Left hindlimb (tissue), 1 donor: ENCODE results near the gene MYO5C.

Experiments used
- DNase-seq: peaks from one replicate; pipeline ENCODE4 v3.0.0-alpha.2; 2018

Gene MYO5C, protein sequence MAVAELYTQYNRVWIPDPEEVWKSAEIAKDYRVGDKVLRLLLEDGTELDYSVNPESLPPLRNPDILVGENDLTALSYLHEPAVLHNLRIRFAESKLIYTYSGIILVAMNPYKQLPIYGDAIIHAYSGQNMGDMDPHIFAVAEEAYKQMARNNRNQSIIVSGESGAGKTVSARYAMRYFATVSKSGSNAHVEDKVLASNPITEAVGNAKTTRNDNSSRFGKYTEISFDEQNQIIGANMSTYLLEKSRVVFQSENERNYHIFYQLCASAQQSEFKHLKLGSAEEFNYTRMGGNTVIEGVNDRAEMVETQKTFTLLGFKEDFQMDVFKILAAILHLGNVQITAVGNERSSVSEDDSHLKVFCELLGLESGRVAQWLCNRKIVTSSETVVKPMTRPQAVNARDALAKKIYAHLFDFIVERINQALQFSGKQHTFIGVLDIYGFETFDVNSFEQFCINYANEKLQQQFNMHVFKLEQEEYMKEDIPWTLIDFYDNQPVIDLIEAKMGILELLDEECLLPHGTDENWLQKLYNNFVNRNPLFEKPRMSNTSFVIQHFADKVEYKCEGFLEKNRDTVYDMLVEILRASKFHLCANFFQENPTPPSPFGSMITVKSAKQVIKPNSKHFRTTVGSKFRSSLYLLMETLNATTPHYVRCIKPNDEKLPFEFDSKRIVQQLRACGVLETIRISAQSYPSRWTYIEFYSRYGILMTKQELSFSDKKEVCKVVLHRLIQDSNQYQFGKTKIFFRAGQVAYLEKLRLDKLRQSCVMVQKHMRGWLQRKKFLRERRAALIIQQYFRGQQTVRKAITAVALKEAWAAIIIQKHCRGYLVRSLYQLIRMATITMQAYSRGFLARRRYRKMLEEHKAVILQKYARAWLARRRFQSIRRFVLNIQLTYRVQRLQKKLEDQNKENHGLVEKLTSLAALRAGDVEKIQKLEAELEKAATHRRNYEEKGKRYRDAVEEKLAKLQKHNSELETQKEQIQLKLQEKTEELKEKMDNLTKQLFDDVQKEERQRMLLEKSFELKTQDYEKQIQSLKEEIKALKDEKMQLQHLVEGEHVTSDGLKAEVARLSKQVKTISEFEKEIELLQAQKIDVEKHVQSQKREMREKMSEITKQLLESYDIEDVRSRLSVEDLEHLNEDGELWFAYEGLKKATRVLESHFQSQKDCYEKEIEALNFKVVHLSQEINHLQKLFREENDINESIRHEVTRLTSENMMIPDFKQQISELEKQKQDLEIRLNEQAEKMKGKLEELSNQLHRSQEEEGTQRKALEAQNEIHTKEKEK (N-terminal part only)

DNA sequence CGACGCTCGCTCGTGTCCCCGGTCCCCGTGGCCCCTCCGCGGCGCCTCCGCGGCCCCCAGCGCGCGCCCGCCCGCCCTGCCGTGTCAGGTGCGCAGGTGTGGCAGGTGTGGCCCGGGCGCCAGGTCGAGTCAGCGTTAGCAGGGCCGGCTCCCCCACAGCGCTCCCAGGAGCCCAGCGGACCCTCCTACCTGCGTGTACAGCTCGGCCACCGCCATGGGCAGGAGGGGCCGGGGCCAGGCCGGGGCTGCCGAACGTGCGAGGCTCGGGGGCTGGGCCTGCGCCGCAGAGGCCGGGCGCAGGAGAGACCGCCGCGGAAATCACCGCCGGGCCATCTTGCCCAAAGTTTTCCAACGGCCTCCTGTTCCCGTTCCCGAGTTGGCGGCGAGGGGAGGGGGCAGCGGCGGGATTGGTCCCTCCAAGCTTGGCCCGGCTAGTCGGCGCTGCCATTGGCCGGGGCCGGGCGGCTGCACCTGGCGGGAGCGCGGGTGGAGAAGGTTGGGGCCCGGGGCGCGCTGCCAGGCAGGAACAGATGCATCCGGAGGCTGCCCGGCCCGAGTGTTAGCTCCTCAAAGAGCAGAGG lies at the start of gene MYO5C:
TSS of gene MYO5C (minus strand) at position 384 of the 581 bp plus-strand sequence. CDS start at position 216, 168 bp downstream.
- DNase-seq: peak; percentile 85

DNA sequence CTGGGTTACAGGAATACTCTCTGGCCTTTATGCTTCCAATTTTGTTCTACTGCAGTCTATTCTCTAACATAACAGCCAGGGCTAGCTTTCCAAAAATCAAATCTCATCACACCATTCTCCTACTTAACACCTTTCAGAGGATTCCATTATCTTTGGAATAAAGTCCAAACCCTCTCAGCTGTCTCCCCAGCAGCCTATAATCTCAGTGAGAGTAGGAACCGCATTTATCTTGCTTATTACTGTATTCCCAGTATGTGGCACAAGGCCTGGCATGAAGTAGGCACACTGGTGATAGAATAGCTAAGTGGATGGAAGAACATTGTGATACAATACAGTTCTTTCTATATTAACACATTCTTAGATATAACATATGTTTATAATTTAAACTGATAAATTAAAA lies 49.0 kb upstream of the MYO5C start:
- DNase-seq: no peak

DNA sequence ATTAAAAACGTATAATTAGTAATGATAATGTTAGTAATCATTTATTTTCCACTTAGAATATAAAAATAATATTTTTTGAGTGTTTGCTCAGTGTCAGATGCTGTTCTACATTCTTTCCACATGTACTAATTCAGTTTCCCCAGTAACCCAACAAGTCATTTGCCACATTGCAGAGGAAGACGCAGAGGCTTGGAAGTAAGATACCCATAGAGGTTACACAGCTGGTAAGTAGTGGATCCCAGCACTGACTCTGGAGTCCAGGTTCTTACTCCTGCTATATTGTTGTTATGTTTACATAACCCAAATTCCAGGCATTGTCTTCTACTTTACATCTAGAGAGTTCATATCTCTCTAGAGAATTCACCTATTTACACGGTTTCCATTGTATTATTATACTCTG lies 48.2 kb upstream of the MYO5C start:
- DNase-seq: no peak

DNA sequence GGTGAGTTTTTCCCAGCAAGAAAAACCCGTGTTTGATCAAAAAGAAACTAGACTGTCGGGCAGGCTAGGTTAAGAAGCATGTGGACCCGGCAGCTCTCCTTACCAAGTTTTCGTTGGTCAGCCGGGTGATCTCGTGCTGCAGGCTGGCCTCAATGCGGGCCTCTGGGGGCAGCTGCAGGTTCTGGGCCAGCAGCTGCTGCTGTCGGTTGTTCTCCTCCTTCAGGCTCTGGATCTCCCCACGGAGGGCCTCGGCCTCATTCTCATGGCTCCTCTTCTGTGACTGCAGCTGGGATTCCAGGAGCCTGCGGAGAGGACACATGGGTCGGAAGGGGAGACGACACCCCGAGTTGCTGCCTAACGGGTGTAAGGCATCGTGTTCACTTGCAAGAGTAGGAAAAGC lies 44.5 kb upstream of the MYO5C start:
- DNase-seq: no peak

DNA sequence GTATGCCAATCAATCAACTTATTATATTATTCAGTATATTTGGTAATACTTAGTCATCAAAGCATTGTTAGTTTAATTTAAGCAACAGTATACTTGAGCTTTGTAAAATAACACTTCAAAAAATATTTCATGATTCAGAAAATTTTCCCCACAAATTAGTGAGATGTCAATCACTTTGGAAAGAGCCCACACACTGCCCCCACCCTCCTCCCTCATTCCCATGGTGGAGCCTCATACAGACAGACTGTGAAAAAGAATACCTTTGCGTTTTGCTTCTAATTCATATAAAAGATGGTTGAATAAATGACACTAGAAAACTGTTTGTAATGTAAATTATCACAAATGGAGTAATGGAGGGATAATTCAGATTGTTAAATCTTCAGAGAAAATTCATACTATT lies 43.3 kb upstream of the MYO5C start:
- DNase-seq: no peak

DNA sequence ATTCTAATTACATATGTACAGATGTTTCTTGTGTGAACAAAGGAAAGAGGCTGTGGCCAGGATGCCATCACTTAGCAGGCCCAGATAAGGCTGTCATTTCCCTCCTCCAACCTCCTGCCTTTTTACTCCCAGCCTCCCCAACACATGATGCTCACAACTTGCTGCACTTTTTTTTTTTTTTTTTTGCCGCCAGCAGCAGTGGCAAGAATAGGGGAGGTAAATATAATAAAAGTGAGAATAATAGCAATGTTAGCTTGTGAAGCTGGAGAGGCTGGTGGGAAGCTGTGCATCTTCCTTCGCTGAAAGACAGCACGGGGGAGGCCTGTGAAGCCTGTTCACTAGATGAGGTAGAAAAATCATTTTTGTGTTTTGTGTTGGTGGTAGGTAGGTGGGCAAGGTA lies 42.5 kb upstream of the MYO5C start:
- DNase-seq: no peak

DNA sequence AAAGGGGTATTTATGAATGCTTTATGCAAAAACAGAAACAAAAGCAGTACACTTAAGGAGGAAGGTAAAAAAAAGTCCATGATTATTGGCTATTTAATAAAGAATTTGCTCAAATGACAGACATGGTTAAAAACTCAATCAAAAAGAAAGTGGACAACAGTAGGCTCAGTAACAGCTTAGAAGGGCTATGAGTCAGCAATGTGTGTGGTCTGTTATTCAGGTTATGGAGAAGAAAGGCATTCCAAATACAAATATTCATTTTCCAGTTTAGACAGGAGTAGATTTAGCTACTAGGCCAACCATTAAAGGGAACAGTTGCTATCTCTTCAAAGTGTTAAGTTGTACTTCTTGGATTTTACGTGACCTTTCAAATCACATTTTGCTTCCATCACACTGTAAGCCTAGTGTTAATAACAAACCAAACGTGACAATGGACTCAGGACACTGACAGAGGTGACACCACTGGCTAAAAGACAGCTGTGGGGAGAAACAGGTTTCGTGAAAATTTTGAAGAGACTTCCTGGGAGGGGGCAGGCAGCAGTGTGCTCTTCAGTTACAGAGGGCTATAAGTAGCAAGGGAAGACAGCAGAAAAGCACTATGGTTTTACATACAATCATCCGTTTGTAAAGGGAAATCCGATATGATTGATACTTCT lies 41.7 kb upstream of the MYO5C start:
- no peak for DNase-seq

DNA sequence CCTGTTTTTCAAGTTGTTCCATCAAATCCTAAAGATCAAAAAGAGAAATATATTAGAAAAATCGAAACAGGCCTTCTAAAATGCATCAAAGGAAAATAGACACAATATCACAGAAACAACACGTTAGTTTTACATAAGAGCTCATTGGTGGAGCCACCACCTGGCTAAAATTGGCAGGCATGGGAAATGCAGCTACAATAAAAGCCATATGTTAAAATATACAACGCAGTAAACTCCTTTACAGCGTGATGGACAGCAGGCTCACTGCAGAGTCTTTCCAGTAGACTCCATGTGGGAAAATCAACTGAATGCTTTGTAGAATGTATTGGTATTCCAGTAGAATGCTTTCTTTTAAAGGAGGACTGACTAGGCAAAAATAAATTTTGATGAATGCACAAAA lies 40.9 kb upstream of the MYO5C start:
- no peak for DNase-seq

DNA sequence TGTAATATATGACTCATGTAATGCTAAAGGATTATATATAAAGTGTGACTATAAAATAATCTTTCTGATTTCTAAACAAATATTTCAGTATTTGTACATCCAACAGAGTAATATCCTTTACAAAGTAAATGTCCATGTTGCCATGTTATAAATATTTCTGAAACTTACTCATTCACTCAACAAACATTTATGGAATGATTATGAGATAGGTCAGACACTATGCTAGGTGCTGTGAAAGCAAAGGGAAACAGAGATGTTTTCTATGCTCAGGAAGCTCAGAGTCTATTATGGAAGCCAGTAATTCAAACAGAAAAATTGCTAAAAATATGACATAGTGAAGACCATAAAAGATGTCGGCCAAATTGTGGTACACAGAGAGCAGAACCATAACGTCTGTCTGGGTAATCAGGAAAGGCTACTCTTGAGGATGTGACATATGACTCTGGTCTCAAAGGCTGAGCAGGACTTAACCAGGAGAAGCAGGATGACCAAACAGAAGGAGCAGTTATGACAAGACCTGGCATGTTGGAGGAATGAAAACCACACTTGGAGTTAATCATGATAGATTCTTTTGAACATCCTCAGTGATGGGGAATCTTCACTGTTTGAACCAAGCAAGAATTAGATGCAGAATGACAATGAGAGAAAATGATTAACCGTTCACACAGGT lies 39.0 kb upstream of the MYO5C start:
- no peak for DNase-seq

DNA sequence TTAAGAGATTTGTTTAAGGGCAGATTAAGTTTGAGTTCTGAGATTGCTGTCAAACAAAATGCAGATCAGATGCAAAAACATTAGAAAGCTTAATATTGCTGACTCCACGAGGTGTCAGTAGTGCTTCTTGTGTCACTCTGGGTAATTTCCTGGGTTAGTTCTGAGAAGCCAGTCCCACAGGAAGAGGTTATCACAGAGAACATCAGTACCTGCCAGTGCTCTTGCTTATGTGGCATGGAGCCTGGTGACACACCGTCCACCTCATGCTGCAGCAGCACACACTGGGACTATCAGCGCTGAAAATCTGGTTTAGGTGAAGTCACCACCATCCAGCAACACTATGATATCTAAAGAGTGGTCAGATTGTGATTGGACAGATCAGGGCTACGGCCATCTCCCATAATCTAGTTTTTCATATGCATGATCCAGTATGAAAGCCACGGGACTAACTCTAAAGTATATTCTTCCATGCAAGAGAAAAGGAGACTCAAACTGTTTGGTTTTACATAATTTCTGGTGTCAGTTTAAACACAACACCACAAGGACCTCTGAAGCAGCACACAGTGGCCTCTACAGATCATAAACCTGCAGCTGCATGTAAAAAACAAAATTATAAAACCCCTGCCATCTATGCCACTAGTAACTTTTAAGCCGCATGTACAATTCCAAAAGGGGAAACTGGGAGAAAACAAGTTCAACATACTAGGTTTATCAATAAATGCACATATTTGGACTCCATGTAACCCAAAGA lies 36.1 kb upstream of the MYO5C start:
- no peak for DNase-seq

DNA sequence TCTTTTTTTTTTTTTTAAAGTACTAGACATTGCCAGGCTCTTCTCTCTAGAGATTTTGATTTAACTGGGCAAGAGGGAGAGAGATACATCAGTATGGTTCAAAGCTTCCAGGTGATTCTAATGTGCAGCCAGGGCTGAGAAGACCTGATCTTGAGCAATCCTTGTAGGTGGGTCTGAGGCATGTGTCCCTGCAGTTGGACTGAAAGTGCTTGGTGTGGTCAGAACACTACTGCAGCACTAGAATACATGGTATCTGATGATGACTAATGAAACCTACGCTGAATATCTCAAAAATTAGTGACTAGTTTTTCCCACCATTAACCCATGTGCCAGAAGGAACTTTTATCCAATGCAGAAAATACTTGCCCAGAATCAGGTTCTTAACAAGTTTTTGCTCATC lies 34.4 kb upstream of the MYO5C start:
- DNase-seq: no peak

DNA sequence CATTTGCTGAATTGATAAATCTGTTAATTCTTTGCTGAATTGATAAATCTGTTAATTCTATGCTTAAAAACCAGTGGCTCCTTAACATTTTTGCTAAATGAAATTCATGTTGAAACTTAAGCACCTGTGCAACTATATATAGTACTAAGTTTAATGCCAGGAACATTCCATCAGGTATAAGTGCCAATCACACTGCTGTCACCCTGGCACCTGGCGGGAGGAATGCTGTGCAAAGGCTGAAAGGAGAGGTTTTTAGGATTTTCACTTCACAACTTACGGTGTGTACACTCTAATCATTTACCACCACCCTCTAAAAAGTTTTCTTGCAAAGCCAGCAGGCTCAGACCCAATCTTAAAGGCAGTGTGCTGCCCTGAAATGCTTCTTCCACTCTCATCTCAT lies 33.5 kb upstream of the MYO5C start:
- DNase-seq: no peak

DNA sequence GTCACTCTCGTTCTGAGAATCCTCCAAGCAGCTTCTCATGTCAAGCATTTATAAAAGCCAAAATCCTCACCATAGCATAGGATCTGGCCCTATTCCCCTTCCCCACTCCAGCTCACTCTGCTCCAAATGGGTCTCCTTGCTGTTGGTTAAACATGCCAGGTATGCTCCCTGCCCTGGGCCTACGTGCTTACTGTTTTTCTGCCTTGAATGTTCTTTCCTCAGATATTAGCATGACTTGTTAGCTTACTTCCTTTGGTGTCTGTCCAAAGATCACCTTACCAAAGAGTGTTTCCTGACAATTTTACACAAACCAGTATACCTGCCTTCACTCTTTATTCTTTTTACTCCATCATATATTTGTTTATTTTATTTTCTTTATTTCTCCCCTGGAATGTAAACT lies 33.1 kb upstream of the MYO5C start:
- no peak for DNase-seq

DNA sequence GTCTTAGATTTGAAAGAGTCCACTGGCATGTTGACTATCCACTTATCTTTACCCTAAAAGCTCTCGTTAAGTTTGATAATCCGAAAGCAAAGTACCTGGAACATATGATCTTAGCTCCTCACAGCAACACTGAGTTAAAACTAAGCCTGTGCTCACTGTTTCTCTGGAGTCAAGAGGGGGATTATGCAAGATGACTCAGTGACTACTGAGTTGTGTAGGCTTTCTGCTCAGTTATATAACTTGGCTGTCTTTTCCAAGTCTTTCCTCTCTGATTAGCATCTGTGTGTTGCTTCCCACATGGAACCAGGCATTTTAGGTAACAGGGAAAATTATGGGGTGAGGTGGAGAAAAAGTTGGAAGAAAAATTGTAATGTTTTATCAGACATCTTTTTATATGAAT lies 31.2 kb upstream of the MYO5C start:
- no peak for DNase-seq

DNA sequence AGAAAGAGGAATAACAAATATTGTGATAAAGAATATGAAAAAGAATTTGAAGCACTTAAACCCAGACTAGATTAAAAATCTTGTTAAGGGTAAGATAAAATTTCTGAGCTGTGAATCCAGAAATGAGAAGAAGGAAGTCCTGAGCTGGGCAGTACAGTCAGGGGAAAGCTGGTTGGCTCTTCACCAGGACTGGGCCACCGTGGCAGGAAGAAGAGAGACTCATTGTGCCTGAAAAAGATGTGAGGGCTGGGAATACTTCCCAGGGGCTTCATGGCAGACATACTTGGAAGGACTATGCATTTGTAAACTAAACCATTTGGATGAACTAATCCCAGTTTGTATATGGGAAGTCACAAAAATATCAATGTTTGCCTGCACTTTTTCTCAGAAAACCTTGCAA lies 28.5 kb upstream of the MYO5C start:
- no peak for DNase-seq

DNA sequence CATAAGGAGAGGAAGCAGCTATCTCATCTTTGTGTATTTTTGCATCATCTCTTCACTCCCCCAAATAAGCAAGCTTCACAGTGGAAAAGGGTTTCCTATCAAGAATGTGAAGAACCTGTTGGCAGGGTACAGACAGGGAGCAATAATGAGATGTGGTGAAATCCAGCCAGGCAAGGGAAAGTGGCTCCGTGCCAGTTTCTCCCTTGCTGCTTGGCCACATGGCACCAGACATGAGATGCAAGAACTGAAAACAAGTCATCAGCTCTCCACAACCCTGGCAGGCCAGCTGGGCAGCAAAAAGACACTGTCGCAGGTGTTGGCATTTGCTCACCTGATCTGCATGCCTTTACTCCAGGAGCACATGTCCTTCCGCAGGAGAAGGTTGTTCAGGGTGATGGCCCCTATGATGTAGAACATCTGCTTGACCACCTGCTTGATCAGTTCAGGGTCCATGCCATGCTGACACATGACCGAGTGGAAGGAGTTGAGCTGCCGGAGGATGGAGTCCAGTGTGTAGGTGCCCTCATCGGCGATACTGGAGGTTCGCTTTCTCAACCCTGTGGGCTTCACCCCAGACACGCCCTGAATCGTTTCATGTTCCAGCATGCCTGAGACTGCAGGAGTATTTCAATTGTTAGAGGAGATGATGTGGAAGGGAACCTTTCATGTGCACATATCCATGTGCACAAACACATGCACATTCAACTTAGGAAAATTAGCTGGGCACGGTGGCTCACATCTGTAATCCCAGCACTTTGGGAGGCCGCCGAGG lies 23.3 kb upstream of the MYO5C start:
- DNase-seq: no peak

DNA sequence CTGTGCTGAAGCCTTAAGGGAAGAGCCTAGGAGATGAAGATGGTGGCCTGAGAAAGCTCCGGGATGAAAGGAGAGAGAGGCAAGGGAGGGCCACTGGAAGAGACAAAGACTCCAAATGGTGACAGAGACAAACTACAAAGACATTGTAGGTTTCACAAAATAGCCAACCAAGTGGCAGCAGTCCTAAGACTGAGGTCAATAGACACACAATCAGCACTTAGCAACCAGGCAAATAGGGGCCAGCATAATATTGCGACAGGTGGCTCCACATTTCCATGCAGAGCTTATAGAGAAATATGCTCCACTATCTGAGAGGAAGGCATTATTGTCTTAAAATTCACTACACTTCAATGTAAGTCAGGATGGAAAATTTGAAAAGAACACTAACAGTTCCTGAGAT lies 22.1 kb upstream of the MYO5C start:
- DNase-seq: no peak

DNA sequence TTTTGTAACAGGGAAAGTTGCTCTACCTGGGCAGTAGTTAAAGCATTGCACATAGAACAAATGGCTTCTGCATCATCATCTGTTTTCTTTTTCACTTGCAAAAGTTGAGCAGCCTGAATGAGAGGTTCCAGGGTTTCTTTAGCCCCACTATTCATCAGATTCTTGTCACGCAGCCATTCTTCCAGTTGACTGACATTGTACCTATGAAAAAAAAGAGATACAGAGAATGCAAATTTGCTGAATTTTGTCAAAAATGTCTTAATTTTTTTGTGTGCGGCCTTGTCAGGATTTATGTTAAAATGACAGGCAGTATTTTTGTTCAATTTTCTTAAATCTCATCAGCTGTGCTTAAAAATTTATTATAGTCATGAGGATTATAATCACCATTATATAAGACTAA lies 21.4 kb upstream of the MYO5C start:
- DNase-seq: no peak

DNA sequence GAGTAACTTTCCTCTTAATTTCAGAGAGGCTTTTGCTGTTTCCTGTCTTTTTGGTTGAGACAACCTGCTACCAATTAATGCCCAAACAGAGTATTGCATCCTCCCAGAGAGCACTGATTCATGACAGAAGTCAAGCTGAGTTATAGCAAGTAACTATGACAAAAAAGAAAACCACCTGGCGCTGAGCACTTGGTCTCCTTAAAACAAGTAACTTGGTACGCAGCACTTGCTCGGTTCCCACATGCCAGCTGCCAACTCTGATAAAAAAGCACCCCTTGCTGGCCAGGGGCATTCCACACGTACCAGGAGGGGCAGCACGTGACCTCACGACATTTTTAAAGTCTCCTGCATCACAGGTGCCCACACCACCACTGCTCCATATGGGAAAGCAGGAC lies 13.5 kb upstream of the MYO5C start:
- DNase-seq: no peak

DNA sequence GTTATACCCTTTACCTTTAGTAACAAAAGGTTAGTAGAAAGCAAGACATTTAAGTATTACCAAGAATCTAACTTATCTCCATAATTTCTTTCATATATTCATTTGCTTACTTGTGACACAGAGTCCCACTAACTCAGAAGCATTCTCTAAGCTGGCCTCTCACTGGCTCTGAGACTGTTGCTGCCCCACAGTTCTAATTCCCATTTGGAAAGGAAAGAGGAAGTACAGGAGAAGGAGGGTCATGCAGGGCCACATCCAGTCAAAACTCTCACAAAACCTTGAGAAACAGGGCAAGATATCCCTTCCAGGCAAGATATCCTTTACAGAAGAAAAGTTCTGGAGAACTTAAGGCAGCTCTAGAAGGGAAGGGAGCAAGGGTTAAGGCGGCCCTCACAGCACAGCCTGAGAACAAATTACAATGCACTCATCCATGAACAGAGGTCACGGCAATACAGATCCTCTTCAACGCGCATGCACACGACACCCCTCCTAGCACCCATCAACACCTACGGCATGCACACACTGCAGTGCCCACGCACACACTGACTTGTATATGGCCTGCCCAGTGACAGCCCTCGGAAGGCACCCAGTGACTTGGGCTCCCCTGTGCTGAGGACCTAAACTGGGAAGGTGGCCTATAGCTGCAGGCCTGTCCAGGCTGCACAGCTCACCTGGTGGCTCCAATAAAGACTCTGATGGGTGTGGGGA lies 13.0 kb upstream of the MYO5C start:
- DNase-seq: no peak
